K562 treated with DMSO at 1 percent for 24 hours (cell line): ENCODE results near the gene MRPL55. TPM values are rescaled to one million over a fixed set of nuclear protein-coding genes. Genes with fewer than 3 reads are reported as not detected.

ENCODE experiments used
- total RNA-seq: library from RNA; unstranded; fragments of 300-600 nt; gene quantifications from 2 replicates; pipeline ENCODE4 v1.2.3, GENCODE V29; 2022; ENCODE audit warnings: low read depth; ENCODE audit not compliant: insufficient read depth

MRPL55 gene
- total RNA-seq, result 145 and 149 TPM in 2 replicates

GRCh38 chr1:228109073-228109961, at the start of gene MRPL55:
Gene MRPL55 (minus strand): TSS chr1:228109299. CDS start chr1:228108260, 1,039 bp downstream.

GRCh38 chr1:228149406-228150119, 40.5 kb upstream of the MRPL55 start, which contains the start of gene GJC2:
Gene GJC2 (plus strand): TSS chr1:228149930. CDS start chr1:228157759, 7,829 bp downstream.

GRCh38 chr1:228139931-228140723, 31.0 kb upstream of the MRPL55 start, which contains the start of gene GUK1:
Gene GUK1 (plus strand): TSS chr1:228140279. CDS start chr1:228140303, 24 bp downstream.

GRCh38 chr1:228102791-228103620, 6.1 kb downstream of the MRPL55 start, which contains the start of gene C1orf35:
Gene C1orf35 (minus strand): TSS chr1:228103325. CDS start chr1:228103227, 98 bp downstream.

GRCh38 chr1:228082214-228082917, 26.7 kb downstream of the MRPL55 start, which contains the start of gene ARF1:
Gene ARF1 (plus strand): TSS chr1:228082708. CDS start chr1:228097115, 14,407 bp downstream.

Other genes starting within 250 kb of the MRPL55 start
- gene WNT9A, start 161.4 kb downstream of the MRPL55 start, total RNA-seq, result 0.49 and 0.68 TPM in 2 replicates
- gene WNT3A, start 102.3 kb downstream of the MRPL55 start, total RNA-seq, result not detected in 2 replicates
- gene ARF1, start 26.6 kb downstream of the MRPL55 start, total RNA-seq, result 616 and 659 TPM in 2 replicates
- gene C1orf35, start 6.0 kb downstream of the MRPL55 start, total RNA-seq, result 55.5 and 62.4 TPM in 2 replicates
- gene GUK1, start 31.0 kb upstream of the MRPL55 start, total RNA-seq, result 547 and 581 TPM in 2 replicates
- 0.28 and 0.57 TPM in 2 replicates for gene GJC2, start 40.6 kb upstream of the MRPL55 start, total RNA-seq
- 6.7 and 6.8 TPM in 2 replicates for gene IBA57, start 56.5 kb upstream of the MRPL55 start, total RNA-seq
- 12.4 and 12.6 TPM in 2 replicates for gene OBSCN, start 98.7 kb upstream of the MRPL55 start, total RNA-seq